A673 (cell line): ENCODE data around the gene EMP1. TPM values are rescaled to one million over a fixed set of nuclear protein-coding genes. Genes with fewer than 3 reads are reported as not detected.

Experiments
- BruUV-seq: library from RNA; stranded (reverse); fragments of 400-500 nt; replicated peaks from 2 replicates; lab custom pipeline; 2021; lab: Mats Ljungman, UMichigan
- CTCF ChIA-PET: fragments of 300-600 bp; sonication (Branson Sonifier 250); formaldehyde crosslinking; loops from one replicate; lab custom pipeline; 2022; ENCODE audit warnings: antibody characterized with exemption; lab: Charles Lee
- POLR2A ChIA-PET: fragments of 300-600 bp; sonication (Branson Sonifier 250); formaldehyde crosslinking; loops from one replicate; lab custom pipeline; 2022; ENCODE audit warnings: antibody characterized with exemption; ENCODE audit not compliant: low non-redundant PET; lab: Charles Lee
- DNase-seq: peaks from one replicate; pipeline ENCODE4 v3.0.0-alpha.2; 2015; ENCODE audit warnings: low spot score
- H3K27ac ChIP-seq: fragments of 200-600 bp; sonication (generic); 2 replicates; pipeline ENCODE4 v1.5.1; 2016; ENCODE audit warnings: mixed run types, low read depth, mild to moderate bottlenecking, mixed read lengths, antibody characterized with exemption, low read length; ENCODE audit not compliant: poor library complexity, severe bottlenecking
- H3K27me3 ChIP-seq: fragments of 200-600 bp; sonication (generic); replicated peaks from 2 replicates; pipeline ENCODE4 v1.6.1; 2017; ENCODE audit warnings: mixed run types, low read depth, mild to moderate bottlenecking, mixed read lengths, antibody characterized with exemption, low read length; ENCODE audit not compliant: insufficient read depth, poor library complexity
- H3K36me3 ChIP-seq: fragments of 200-600 bp; sonication (generic); 2 replicates; pipeline ENCODE4 v1.6.1; 2016; ENCODE audit warnings: mixed run types, mild to moderate bottlenecking, mixed read lengths, antibody characterized with exemption, low read length; ENCODE audit not compliant: insufficient read depth, poor library complexity, severe bottlenecking
- H3K4me1 ChIP-seq: fragments of 200-600 bp; sonication (generic); 2 replicates; pipeline ENCODE4 v1.6.1; 2017; ENCODE audit warnings: mixed run types, mild to moderate bottlenecking, mixed read lengths, antibody characterized with exemption, low read length; ENCODE audit not compliant: insufficient read depth, poor library complexity, severe bottlenecking
- H3K4me3 ChIP-seq: fragments of 200-600 bp; sonication (generic); 2 replicates; pipeline ENCODE4 v1.5.1; 2016; ENCODE audit warnings: low read depth, mixed run types, mild to moderate bottlenecking, mixed read lengths, low read length; ENCODE audit not compliant: poor library complexity, severe bottlenecking
- H3K9me3 ChIP-seq: fragments of 200-600 bp; sonication (generic); 2 replicates; pipeline ENCODE4 v1.6.1; 2016; ENCODE audit warnings: mixed run types, low read depth, mild to moderate bottlenecking, mixed read lengths, antibody characterized with exemption, low read length; ENCODE audit not compliant: poor library complexity, severe bottlenecking
- EZH2 ChIP-seq: fragments of 200-600 bp; sonication (generic); IDR thresholded peaks from 2 replicates; pipeline ENCODE4 v1.6.1; 2017; ENCODE audit warnings: borderline replicate concordance, low read depth, mild to moderate bottlenecking, mixed read lengths, antibody characterized with exemption, low read length; ENCODE audit not compliant: poor library complexity, severe bottlenecking
- intact Hi-C: fragments of 100-400 bp; cut with micrococcal nuclease; formaldehyde crosslinking; loops from one replicate; pipeline ENCODE4 v1.10.0; 2022; ENCODE audit not compliant: unreplicated experiment
- total RNA-seq: library from RNA; stranded (reverse); gene quantifications from 2 replicates; pipeline ENCODE4 v1.2.3, GENCODE V29; 2021
- TF ChIP-seq, protein P1 (sequence below): fragments of 300-800, 200-600 bp; sonication (generic); conservative IDR thresholded peaks from 2 replicates; pipeline ENCODE4 v1.5.1; 2017; ENCODE audit warnings: low read depth, mild to moderate bottlenecking, antibody characterized with exemption, low read length, moderate library complexity, mixed read lengths

The EMP1 gene
- total RNA-seq, 1 experiment from 2014 or later: 66.5 TPM

- H3K4me1 ChIP-seq: no peaks in the 10 kb centered on the region
- ChIA-PET CTCF (interaction anchor here (0.6 kb wide), 1 partner anchor 25 kb away, joined by 4 read pairs; no protein-coding TSS in a partner anchor), POLR2A (no interaction called here)
- no peak overlapping the region for H3K4me3 ChIP-seq
- no peaks in the 10 kb centered on the region for H3K27me3 ChIP-seq
- no peaks in the 10 kb centered on the region for H3K36me3 ChIP-seq
- no TSS peak for BruUV-seq
- DNase-seq: no peak
- intact Hi-C loops: no loop called here
- H3K9me3 ChIP-seq: no peaks in the 10 kb centered on the region
- no peak overlapping the region for H3K27ac ChIP-seq
- no peak for TF ChIP-seq EZH2
- TF ChIP-seq, protein P1, sequence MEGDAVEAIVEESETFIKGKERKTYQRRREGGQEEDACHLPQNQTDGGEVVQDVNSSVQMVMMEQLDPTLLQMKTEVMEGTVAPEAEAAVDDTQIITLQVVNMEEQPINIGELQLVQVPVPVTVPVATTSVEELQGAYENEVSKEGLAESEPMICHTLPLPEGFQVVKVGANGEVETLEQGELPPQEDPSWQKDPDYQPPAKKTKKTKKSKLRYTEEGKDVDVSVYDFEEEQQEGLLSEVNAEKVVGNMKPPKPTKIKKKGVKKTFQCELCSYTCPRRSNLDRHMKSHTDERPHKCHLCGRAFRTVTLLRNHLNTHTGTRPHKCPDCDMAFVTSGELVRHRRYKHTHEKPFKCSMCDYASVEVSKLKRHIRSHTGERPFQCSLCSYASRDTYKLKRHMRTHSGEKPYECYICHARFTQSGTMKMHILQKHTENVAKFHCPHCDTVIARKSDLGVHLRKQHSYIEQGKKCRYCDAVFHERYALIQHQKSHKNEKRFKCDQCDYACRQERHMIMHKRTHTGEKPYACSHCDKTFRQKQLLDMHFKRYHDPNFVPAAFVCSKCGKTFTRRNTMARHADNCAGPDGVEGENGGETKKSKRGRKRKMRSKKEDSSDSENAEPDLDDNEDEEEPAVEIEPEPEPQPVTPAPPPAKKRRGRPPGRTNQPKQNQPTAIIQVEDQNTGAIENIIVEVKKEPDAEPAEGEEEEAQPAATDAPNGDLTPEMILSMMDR: no peak
Measured at GRCh38 chr12:13154027-13154538, 42.4 kb upstream of the EMP1 start.

- Histone ChIP-seq H3K36me3 (no peaks in the 10 kb centered on the region), H3K9me3 (no peaks in the 10 kb centered on the region), H3K27me3 (no peaks in the 10 kb centered on the region), H3K27ac (no peak overlapping the region), H3K4me3 (no peak overlapping the region), H3K4me1 (no peaks in the 10 kb centered on the region)
- intact Hi-C loops: no loop called here
- ChIA-PET CTCF (interaction anchor here (0.6 kb wide), 1 partner anchor 24 kb away, joined by 4 read pairs; no protein-coding TSS in a partner anchor), POLR2A (no interaction called here)
- TF ChIP-seq EZH2: no peak
- TF ChIP-seq, protein P1: no peak
- no peak for DNase-seq
- BruUV-seq: no TSS peak
Measured at GRCh38 chr12:13154831-13155230, 41.7 kb upstream of the EMP1 start.

DNA sequence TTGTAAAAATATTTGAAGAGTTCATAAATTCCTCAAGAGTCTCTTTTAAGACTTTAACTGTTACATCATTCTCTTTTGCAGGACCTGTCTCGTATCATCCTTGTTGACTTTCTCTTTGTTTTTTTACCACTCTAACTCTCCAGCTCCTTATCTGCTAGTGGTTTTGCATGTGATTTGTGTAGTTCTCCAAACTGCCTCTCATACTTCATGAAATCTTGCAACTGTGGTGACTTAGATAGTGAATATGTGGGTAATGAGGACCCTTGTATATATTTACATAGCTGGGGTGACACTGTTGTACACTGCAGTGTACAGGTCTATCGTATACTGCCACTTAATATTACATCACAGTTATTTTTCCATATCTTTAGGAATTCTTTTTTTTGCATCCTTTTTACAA is 40.2 kb upstream of the EMP1 start:
- Histone ChIP-seq H3K4me1 (no peaks in the 10 kb centered on the region), H3K4me3 (no peak overlapping the region), H3K27ac (no peak overlapping the region), H3K9me3 (no peaks in the 10 kb centered on the region), H3K27me3 (no peaks in the 10 kb centered on the region), H3K36me3 (no peaks in the 10 kb centered on the region)
- no peak for TF ChIP-seq EZH2
- TF ChIP-seq, protein P1: no peak
- CTCF ChIA-PET: interaction anchor here (0.5 kb wide), 1 partner anchor 1016 kb away, joined by 7 read pairs; no protein-coding TSS in a partner anchor
- DNase-seq: no peak
- intact Hi-C loops: no loop called here
- BruUV-seq: no TSS peak
- POLR2A ChIA-PET: interaction anchor here (0.6 kb wide), 1 partner anchor 57 kb away, joined by 4 read pairs; no protein-coding TSS in a partner anchor
